ENCODE measurements around the gene SAG.
"Not testable (repeated sequence)": the region's sequence is repeated elsewhere in the genome, so short reads cannot be mapped to it uniquely, and the experiment has no call there.

DNA sequence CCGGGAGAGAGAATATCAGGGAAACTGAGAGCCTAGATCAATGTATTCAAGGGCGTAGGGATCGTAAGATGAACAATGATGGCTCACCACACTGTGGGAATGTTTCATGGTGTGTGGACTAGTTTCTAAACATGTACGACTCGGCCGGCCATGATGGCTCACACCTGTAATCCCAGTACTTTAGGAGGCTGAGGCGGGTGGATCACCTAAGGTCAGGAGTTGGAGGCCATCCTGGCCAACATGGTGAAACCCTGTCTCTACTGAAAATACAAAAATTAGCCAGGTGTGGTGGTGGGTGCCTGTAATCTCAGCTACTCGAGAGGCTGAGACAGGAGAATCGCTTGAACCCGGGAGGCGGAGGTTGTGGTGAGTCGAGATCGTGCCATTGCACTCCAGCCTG is 28.5 kb downstream of the SAG start:
- TF ChIP-seq, protein P1, sequence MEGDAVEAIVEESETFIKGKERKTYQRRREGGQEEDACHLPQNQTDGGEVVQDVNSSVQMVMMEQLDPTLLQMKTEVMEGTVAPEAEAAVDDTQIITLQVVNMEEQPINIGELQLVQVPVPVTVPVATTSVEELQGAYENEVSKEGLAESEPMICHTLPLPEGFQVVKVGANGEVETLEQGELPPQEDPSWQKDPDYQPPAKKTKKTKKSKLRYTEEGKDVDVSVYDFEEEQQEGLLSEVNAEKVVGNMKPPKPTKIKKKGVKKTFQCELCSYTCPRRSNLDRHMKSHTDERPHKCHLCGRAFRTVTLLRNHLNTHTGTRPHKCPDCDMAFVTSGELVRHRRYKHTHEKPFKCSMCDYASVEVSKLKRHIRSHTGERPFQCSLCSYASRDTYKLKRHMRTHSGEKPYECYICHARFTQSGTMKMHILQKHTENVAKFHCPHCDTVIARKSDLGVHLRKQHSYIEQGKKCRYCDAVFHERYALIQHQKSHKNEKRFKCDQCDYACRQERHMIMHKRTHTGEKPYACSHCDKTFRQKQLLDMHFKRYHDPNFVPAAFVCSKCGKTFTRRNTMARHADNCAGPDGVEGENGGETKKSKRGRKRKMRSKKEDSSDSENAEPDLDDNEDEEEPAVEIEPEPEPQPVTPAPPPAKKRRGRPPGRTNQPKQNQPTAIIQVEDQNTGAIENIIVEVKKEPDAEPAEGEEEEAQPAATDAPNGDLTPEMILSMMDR (IDR thresholded peaks at IDR 0.05), result not testable (repeated sequence)
- not testable (repeated sequence) for TF ChIP-seq POLR2A (IDR thresholded peaks at IDR 0.05)

All from testis (tissue), 2 donors.